GM23248 (cell line): ENCODE results near the gene TAS1R2.

Experiments
- EZH2 ChIP-seq: fragments of 200-600 bp; sonication (generic); IDR thresholded peaks from 2 replicates; pipeline ENCODE4 v1.6.1; 2018; ENCODE audit warnings: antibody characterized with exemption, mild to moderate bottlenecking; ENCODE audit not compliant: insufficient read depth, poor library complexity, severe bottlenecking
- EZH2phosphoT487 ChIP-seq: fragments of 200-600 bp; sonication (generic); IDR thresholded peaks from 2 replicates; pipeline ENCODE4 v1.6.1; 2018; ENCODE audit warnings: antibody characterized with exemption, moderate library complexity, mild to moderate bottlenecking, low read depth; ENCODE audit not compliant: insufficient read depth

DNA sequence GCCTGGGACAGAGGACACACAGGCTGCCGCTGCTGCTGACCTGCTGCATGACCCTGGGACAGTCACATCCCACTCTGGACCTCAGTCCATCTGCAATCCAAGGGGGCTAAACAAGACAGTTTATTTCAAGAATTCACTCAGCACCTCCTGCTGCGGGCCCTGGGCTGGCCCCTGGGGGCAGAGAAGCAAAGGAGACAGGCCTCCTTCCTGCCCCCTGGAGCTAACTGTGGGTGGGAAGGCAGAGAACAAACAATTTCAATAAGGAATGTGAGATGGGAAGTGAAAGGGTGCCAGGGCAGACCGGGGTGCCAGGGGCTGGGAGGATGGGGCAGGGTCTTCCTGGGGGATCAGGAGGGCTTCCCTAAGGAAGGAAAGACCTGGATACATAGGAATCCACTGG, 60.0 kb downstream of the TAS1R2 start:
- no peak for TF ChIP-seq EZH2
- TF ChIP-seq EZH2phosphoT487: no peak
